Activated CD4-positive, CD25-positive, alpha-beta regulatory T cell treated with anti-CD3 and anti-CD28 coated beads, Interleukin-2, amount 50 U/mL, for 72 hours (primary cell): Measurements from ENCODE around the gene NFX1.
"Not testable (repeated sequence)": the region's sequence is repeated elsewhere in the genome, so short reads cannot be mapped to it uniquely, and the experiment has no call there.

Experiments used
- DNase-seq: peaks from one replicate; pipeline ENCODE4 v3.0.0; 2021

Gene NFX1

DNA sequence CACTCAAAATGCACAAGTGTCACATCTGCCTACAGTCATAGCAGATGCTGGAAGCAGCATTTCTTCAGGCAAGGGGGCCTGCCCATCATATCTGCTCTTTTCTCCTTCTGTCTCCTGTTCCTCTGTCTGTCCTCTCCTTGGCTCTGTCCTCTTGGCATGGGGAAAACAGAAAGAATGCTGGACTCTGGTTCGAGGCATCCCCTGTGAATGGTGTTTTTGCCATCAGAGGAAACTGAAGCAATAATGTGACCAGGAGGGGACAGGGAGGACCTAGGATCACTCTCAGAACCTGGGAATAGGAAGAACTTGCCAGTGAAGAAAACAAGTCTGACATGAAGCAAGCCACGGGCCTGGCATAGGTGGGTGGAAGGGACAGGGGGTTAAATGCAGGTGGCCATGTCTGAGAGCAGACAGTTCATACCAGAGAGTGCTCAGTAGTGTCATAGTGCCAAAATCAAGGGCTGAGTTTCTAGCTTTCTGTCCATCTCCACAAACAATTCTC lies 76.7 kb downstream of the NFX1 start:
- DNase-seq = no peak

DNA sequence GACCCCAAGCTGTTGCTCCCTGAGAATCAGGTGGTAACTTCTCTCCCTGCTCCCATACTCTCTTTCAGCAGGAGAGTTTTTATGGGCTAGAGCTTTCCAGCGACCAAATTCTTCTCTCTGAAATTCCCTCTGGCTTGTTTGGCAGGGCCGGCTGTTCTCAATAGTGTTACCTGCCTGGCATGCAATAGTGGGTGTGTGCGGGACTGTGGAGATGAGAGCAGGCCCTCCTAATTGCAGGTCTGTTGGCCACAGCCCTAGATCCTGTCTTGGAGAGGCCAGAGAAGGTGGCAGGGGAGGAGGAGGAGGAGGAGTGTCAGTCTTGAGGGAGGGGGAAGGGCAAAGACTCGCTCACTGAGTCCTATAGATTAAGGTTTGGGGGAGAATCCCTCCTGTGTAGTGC lies 82.6 kb downstream of the NFX1 start:
- DNase-seq = no peak

DNA sequence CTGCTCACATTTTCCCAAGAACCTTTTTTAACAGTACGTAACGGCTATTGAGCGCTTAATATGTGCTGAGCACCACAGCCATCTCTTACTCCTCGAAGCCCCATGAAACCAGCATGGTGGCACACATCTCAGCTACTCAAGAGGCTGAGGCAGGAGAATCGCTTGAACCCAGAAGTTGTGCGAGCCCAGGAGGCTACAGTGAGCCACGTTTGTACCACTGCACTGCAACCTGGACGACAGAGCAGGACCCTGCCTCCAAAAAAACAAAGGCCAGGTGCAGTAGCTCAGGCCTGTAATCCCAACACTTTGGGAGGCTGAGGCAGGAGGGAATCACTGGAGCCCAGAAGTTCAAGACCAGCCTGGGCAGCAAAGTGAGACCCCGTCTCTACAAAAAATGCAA lies 83.9 kb downstream of the NFX1 start:
- DNase-seq = no peak

DNA sequence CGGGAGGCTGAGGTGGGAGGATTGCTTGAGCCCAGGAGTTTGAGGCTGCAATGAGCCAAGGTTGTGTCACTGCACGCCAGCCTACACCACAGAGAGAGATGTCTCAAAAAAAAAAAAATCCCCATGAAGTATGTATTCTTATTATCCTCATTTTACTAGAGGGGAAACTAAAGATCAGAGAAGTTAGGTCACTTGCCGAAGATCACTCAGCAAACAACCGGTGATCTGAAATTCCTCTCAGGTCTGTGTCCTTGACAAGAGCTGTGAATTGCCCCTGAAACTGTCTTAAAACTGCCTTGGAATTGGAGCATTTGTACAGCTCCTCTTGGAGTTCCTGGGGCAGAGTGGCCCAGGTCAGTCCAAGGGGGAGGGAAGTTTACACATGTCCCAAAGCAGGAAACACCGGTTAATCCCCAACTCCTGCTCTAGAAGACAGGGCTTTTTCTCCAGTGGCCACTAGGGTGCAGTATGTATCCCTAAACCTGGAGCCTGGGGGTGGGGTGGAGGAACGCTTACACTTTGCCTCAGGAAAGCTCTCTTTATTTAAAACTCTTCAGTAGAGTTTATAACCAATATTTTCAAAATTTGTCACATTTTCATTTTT lies 84.4 kb downstream of the NFX1 start:
- peak; percentile 54 for DNase-seq

DNA sequence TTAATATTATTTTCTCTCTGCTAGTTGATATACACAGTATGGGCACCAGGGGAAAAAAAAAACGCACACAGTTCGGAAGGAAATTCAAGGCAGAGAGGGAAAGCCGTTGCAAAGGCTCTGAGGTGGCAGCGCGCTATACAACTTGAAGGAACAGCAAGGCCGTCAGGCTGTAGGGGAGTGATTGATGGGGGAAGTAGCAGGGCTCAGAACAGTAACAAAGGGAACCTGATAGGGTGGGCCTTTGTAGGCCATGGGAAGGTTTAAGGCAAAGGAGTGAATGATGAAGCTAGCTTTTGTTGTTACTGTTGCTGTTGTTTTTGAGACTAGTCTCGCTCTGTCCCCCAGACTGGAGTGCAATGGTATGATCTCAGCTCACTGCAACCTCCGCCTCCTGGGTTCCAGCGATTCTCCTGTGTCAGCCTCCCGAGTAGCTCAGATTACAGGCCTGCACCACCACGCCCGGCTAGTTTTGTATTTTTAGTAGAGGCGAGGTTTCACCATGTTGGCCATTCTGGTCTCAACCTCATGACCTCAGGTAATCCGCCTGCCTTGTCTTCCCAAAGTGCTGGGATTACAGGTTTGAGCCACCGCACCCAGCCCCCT lies 85.0 kb downstream of the NFX1 start:
- no peak for DNase-seq

DNA sequence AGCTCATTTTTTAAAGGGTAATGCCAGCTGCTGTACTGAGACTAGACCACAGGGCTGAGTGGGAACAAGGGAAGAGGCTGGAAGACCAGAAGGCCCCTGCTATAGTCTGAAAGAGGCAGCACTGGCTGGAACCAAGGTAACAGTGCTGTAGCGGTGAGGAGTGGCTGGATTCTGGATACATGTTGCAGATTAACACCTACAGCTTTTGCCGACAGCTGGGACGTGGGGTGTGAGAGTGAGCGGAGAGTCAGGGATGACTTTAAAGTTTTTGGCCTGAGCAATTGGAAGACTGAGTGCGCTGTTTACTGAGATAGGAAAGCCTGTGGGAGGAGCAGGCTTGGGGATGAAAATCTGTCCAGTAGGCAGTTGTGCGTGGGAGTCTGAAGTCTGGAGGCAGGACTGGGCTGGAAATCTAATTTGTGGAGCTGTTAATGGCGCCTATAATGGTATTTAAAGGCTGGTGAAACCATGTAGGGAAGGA lies 85.6 kb downstream of the NFX1 start:
- no peak for DNase-seq

DNA sequence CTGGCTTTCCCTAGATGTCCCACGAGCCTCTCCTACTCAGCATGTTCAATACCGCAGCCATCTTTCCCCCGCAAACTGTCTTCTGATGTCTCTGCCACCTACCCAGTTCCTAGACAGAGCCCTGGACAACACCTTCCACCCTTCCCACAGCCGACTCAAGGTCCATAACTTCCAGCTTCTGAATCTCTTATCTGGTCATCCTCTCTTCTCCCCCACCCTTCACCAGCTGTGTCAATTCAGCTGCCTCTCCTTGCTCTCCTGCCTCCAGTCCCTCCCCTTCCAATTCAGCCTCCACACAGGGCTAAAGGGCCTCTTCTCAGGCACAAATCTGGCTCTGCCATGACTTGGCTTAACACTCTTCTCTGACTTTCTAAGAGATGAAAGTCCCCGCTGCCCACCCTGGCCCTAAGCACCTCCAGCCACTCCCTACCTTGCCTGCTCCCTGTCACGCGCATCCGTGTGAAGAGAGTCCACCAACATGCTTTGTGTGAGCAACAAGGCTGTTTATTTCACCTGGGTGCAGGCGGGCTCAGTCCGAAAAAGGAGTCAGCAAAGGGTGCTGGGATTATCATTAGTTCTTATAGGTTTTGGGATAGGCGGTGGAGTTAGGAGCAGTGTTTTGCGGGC lies 86.9 kb downstream of the NFX1 start:
- no peak for DNase-seq

DNA sequence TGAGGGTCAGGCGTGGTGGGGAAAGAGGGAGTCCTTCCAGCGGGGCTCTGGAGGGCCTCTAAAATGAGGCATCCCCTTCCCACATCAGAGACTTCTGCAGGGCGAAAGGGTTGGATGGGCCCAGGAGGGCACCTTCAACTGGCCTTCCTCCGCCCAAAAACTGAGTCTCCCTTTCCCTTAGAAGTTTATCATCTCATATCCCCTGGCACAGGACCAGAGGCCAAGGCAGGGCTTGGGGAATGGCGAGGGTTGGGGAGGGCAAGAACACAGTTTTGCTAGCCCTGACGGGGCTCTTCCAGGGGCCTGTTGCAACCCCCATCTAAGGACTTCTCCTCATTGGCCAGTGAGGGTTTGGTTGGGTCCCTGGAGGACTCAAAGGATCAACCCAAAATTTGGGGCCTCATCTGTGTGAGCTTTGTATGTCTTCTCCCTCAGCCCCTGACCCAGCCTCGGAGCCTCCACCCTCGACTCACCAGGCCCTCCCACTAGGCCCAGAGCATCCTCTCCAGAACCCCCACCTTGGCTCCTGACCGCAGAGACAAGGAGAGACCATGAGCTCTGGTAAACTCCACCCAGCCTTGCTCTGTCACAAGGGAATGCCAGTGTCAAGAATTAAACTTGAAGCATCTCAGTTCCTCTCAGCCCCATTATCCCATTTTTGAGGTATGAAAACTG lies 87.9 kb downstream of the NFX1 start:
- no peak for DNase-seq

DNA sequence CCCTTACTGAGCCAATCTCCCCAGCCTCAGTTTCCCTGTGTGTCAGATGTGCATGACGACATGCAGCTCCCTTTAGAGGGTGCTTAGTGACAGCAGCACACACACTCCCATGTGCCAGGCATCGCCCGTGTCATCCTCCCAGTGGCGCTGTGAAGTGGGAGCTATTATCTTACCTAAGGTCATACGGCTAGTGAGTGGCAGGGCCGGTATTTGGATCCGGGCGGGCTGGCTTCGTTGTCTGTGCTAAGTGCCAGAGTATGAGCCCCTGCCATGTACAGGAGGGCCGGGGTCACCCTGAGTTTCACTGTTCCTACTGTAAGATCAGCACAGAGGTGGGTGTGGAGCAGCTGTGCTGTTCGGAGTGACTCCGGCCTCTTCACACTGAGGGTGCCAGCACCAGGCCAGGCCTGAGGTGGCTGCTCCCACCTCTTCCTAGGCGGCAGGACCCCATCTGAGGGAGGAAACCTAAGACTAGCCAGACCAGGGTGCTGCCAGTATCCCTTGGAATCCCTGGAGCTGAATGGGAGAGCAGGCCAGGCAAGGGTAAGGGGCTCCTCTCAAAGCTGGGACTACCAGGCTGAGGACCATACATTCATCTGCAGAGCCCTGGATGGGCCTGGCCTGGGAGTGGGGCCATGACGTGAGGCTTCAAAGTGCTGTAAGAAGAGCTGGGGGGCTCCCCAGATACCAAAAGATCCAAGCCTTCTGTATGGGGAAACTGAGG lies 89.5 kb downstream of the NFX1 start:
- no peak for DNase-seq

DNA sequence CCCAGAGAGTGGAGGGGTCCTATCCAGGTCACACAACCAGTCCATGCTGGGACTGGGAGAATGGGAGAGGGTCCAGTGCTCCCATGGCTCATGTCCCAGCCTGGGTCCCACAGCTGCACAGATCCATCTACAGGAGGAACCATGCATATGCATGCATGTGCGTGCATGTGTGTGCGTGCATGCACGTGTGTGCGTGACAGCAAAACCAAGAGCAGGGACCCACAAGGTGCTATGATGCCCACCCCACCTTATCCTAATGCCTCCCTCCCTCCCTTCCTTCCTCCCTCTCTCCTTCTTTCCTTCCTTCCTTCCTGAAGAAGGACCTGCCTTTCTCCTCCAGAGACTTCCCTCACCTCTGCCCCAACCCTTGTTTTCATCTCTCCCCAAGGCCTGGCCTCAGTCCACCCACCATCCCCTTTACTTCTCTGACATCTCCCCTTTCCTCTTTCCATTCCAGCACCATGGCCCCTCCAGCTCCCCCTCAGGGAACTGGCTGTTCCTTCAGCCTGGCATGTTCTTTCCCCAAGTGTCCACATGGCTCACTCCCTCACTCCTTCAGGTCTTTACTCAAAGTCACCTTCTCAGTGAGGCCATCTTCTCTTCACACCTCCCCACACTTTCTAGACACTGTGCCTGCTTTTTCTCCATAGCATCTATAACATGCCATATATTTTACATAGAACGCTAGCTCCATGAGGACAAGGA lies 90.2 kb downstream of the NFX1 start:
- no peak for DNase-seq

DNA sequence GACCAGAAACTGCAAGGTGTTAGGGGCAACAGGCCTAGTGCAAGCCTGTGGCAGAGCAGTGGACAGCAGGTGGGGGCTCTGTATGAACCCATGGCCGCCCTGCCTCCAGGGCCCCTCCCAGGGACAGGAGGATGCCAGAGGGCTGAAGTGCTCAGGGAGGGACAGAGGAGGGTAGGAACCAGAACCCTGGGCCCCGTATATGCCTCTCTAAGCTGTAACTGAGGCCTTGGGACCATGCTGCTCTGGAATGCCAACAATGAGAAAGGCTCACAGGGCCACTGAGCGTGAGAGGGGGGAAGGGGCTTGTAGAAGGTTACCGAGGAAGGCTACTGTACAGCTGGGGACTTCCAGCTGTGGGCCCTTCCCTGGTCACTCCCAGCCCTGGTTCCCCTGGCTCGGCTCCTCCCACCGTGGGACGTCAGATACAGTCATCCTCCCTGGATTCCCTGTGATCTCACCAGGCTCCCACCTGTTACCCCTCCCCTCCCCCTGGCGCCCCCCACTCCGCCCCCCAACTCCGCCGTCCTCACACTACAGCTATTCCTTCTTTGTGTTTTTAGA lies 91.0 kb downstream of the NFX1 start:
- DNase-seq = no peak

DNA sequence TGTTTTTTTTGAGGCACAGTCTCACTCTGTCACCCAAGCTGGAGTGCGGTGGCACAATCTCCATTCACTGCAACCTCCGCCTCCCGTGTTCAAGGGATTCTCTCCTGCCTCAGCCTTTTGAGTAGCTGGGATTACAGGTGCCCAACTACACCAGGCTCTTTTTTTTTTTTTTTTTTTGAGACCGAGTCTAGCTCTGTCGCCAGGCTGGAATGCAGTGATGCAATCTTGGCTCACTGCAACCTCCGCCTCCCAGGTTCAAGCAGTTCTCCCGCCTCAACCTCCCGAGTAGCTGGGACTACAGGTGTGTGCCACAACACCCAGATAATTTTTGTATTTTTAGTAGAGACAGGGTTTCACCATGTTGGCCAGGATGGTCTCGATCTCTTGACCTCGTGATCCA lies 92.1 kb downstream of the NFX1 start:
- not testable (repeated sequence) for DNase-seq

DNA sequence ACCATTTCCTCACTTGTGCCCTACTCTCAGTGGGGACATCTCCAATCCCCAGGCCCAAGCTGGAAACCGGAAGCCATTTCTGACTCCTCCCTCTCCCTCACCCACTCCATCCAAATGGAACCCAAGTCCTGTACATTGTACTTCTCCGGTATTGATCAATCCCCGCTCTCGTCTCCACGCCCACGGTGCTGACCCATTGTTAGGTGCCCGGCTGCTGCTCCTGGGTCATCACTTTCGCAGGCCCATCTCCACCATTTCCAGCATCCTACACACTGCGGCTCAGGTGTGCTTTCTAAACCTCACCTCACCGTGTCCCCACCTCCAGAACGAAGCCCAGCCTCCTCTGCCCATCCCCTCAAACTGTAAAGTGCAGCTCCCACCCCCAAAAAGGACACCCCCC lies 93.1 kb downstream of the NFX1 start:
- DNase-seq = not testable (repeated sequence)

DNA sequence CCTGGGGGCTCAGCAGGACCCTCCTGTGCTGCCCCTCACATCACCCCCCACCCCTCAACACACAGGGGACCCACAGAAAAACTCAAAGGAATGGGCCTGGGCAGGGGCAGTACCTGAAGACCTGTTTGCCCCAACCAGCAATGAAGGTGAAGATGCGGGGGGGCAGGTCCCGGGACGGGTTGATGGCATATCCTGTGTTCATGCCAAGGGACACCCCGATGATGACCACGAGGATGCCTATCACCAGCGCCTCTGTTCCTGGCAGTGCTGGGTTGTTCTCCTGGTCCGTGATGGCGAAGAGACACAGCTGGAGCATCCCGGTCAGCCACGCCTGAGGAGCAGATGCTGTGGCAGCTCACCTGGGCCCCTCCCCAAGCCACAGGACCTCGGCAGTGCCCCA lies 95.2 kb downstream of the NFX1 start:
- DNase-seq = not testable (repeated sequence)

DNA sequence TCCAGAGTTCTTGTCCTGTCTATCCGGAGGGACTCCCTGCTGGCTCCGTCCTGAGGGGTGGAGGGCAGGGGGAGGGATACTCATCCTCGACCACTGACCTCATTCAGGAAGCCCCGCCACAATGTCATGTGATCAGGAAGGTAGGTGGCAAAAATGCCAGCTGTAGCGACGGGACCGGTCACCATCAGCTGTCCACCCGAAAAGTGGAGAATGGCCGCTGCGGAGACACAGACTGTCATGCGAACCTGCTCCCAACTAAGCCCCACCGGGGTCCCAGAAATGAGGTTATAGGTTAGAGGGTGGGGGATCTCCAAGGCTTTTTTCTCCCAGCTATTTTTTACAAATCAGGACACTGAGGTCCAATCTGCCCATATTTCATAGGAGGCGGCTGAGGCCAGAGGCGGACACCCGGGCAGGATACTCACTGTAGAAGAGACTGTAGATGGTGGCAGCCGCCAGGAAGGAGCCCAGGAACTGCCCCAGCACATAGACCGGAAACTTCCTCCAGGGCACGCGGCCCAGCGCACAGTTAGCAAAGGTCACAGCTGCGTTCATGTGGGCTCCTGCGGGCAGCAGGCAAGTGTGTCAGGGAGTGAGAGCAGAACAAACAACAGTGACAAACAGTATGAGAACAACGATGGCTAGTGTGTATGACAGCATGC lies 95.8 kb downstream of the NFX1 start:
- not testable (repeated sequence) for DNase-seq

DNA sequence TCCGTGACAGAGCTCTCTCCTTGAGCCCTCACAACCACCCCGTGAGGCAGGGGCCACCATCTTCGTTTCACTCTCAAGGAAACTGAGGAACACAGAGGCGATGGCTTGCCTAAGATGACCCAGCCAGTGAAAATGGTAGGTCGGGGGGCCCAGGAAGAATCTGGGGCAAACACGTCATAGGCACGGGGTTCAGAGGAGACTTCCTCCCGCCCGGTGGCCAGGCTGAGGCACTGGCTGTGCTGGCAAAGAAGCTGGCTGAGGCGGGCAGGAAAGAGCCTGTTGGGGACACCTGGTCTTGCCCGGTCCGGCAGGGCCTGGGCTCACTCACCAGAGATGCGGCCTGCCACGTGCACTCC lies 96.3 kb downstream of the NFX1 start:
- DNase-seq = not testable (repeated sequence)

DNA sequence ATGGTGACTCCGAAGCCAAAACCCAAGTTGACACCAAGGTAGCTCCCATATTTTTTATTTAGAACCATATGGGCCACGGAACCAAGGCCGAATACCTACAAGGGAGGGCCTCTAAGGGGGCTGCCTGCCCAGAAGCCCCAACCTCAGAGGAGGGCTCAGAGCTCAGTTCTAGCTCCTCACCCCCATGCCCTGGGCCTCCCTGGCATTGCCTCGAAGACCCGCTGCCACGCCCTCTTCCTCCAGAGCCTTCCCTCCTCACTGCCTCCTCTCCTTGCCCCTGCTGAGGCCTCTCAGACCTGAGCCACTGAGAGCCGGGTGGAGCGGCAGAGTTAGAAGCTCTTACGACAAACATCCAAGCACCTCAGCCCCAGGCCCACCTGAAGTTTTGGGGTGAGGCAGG lies 96.7 kb downstream of the NFX1 start:
- DNase-seq = not testable (repeated sequence)

DNA sequence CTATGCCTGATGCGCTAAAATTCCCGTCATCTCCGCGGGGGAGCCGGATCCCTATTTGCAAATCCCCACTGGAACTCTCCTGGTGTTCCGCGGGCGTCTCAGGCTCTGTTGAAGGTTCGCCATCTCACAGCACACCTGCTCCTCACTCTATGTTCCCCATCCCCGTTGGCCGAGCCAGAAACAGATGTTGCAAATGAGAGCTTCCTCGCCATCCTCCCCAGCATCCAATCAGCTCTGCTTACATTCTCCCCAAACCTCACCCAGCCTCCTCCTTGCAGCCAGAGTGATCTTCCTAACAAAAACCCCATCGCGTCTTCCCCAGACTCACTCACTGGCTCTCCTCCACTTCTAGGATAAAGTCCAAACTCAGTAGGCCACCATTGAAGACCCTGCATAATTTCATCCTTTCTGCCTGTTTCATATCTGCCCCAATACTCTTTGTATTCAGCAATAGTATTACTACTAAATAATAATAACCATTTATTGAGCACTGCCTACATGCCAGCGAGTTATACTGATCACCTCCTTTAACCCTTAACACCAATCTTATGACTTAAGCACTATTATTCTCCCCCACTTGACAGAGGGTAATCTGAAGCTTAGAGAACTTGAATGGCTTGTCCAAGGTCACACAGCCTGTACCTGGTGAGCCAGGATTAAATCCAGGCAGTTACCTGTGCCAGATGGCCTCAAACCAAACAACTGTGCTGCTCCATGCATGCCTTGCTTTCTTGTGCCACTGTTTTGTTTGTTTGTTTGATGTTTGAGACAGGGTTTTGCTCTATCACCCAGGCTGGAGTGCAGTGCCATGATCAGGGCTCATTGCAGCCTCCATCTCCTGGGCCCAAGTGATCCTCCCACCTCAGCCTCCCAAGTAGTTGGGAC lies 98.0 kb downstream of the NFX1 start:
- DNase-seq = no peak

DNA sequence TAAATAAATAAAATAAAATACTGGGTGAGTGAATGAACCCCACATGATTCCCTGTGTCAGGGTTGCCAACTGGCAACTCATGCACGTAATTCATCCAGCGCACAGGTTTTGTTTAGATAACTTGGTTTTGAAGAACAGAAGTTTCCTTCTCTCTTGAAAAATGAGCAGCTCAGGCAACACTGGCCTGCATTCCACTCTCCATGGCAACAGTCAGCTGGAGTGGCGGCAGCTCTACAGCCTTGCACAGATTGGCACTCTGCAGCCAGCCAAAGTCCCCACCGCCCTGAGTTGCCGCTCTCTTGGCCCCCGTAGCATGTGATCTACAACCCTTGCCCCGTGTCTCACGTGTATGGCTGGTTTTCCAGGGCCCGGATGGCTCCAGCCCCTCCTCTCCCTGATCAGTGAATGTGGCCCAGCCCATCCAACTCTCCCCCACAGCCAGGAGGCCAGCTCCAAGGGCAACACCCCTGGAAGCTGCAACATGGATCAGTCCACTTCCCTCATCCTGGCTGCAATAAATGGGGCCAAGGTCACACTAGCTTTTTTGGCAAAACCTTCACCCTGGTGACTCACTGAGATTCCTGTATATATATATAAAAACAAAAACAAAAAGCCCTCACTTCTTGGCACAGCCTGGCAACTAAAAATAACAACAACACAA lies 100.9 kb downstream of the NFX1 start:
- not testable (repeated sequence) for DNase-seq

DNA sequence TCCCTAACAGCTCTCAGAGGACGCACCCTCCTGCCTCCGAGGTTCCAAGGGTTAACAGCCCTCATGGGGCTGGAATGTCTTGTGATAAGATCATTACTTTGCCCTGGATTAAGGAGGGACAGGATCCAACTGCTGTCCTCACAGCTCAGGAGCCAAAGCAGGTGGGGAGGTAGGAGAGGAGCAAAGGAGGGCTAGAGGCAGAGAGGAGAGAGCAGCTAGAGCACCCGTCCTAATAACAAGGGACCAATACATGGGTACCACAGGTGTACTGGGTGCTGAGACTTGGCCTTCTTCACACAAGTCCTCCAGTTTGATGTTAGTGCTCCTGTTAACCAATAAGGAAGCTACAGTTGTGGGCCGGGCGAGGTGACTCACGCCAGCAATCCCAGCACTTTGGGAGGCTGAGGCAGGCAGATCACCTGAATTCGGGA lies 102.3 kb downstream of the NFX1 start:
- DNase-seq = not testable (repeated sequence)
